Gastroesophageal sphincter (tissue), 3 donors: Measurements from ENCODE around the gene CLIP4.

Experiments
- EP300 ChIP-seq: sonication (generic); formaldehyde crosslinking; IDR thresholded peaks from one replicate; pipeline ENCODE4 v1.6.1; 2017; ENCODE audit warnings: antibody characterized with exemption, mild to moderate bottlenecking
- POLR2A ChIP-seq, 2 donors: fragments of 450-650 bp; IDR thresholded peaks; one replicate each; pipeline ENCODE4 v1.6.1; 2017; ENCODE audit warnings: antibody characterized with exemption in 2 of 2, mild to moderate bottlenecking in 2 of 2, moderate library complexity in 1 of 2
- POLR2AphosphoS5 ChIP-seq: sonication (generic); formaldehyde crosslinking; IDR thresholded peaks from one replicate; pipeline ENCODE4 v1.6.1; 2017; ENCODE audit warnings: antibody characterized with exemption
- TF ChIP-seq, protein P1 (sequence below), 4 experiments: fragments of 200-600 bp in 2 of 4; fragments of 450-650 bp in 2 of 4; sonication (generic) in 1 of 4; IDR thresholded peaks; one replicate each; pipeline ENCODE4 v1.5.1; 2017 to 2019; ENCODE audit warnings: antibody characterized with exemption in 4 of 4, mild to moderate bottlenecking in 2 of 4, moderate library complexity in 2 of 4

DNA sequence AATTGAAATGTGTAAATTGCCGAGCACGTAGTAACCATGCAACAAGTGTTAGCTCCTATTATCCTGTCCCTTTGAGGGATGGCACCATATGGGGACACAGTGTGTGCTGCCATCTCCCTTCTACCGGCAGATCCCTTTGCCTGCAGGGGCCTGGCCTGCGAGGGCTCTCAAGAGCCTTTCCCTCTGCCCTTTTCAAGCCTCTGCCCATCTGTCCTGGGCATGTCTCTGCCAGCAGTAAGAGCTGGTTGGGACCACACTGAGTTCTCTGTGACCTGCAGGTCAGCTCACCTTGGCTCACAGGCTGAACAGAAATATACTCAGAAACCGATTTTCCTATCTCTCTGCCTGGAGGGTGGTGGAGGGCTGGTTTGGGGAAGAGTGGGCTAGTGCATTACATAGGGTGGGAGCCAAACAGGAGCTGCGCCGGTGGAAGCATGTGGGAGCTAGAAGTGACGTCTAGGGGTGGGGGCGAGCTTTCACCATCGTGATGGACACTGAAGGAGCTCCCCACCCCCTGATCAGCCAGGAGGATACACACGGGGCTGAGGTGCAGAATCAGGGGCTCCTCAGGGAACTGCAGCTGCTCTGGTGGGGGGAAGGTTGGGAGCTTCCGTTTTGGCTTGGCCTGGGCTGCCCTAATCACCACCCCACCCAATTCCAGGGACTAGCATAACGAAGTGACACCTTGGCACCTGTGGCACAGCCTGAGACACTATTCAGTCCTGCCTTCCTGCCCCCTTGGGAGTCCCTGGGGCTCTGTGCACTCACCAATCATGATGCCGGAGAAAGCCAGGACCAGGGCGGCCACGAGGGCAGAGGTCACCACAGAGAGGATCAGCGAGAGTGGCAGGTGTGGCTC is 109.7 kb downstream of the CLIP4 start:
- TF ChIP-seq, protein P1, sequence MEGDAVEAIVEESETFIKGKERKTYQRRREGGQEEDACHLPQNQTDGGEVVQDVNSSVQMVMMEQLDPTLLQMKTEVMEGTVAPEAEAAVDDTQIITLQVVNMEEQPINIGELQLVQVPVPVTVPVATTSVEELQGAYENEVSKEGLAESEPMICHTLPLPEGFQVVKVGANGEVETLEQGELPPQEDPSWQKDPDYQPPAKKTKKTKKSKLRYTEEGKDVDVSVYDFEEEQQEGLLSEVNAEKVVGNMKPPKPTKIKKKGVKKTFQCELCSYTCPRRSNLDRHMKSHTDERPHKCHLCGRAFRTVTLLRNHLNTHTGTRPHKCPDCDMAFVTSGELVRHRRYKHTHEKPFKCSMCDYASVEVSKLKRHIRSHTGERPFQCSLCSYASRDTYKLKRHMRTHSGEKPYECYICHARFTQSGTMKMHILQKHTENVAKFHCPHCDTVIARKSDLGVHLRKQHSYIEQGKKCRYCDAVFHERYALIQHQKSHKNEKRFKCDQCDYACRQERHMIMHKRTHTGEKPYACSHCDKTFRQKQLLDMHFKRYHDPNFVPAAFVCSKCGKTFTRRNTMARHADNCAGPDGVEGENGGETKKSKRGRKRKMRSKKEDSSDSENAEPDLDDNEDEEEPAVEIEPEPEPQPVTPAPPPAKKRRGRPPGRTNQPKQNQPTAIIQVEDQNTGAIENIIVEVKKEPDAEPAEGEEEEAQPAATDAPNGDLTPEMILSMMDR (IDR thresholded peaks at IDR 0.05): no peak
- no peak for TF ChIP-seq EP300
- no peak for TF ChIP-seq POLR2A (IDR thresholded peaks at IDR 0.05)
- TF ChIP-seq POLR2AphosphoS5: no peak
